GM12891 (cell line): ENCODE results near the gene LILRA6.
"Not testable (repeated sequence)": the region's sequence is repeated elsewhere in the genome, so short reads cannot be mapped to it uniquely, and the experiment has no call there.

Source experiments
- DNase-seq: peaks from one replicate; pipeline ENCODE4 v3.0.0; 2011; ENCODE audit warnings: low spot score; ENCODE audit not compliant: insufficient read length
- FAIRE-seq: peaks from 2 replicates; lab custom pipeline; 2011; peaks lifted over from hg19 to GRCh38; lab: Jason Lieb, UNC
- PAX5 ChIP-seq: IDR thresholded peaks from 2 replicates; pipeline ENCODE4 v1.6.1; 2011; ENCODE audit warnings: low read length, moderate library complexity, mild to moderate bottlenecking; ENCODE audit not compliant: insufficient read depth, severe bottlenecking
- POLR2A ChIP-seq: IDR thresholded peaks from 2 replicates; pipeline ENCODE4 v1.6.1; 2011; ENCODE audit warnings: low read depth, low read length, control low read depth
- POLR2AphosphoS5 ChIP-seq: IDR thresholded peaks from 2 replicates; pipeline ENCODE4 v1.6.1; 2011; ENCODE audit warnings: low read depth, low read length, control low read depth
- POU2F2 ChIP-seq: IDR thresholded peaks from 2 replicates; pipeline ENCODE4 v1.6.1; 2011; ENCODE audit warnings: low read depth, mild to moderate bottlenecking, control low read depth, low read length, moderate library complexity
- SPI1 ChIP-seq: IDR thresholded peaks from 2 replicates; pipeline ENCODE4 v1.6.1; 2011; ENCODE audit warnings: low read depth, low read length, control low read depth
- TAF1 ChIP-seq: IDR thresholded peaks from 2 replicates; pipeline ENCODE4 v1.6.1; 2011; ENCODE audit warnings: low read depth, low read length, control low read depth

LILRA6 gene

GRCh38 chr19:54275951-54276350 is 33.4 kb upstream of the LILRA6 start:
- DNase-seq = no peak
- no peak for TF ChIP-seq SPI1
- no peak for TF ChIP-seq PAX5
- no peak for TF ChIP-seq TAF1
- no peak for TF ChIP-seq POU2F2
- no peak for TF ChIP-seq POLR2AphosphoS5
- TF ChIP-seq POLR2A = no peak
- no peak for FAIRE-seq

DNA sequence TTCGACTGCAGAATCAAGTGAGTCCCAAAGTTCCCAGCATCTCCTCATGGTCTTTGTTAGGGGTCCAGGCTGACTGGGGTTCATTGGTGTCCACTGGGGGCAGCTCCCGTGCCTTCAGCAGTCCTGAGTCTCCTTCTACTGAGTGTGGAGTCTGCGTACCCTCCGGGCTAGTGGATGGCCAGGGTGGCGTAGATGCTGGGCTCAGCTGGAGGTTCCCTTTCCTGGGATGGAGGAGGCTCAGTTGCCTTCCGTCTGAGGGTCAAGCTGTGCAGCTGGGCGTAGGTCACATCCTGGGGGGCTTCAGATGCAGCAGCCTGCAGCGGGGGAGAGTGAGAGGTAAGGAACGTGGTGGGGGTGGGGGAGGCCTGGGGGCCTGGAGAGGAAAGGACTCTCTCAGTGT is 31.9 kb upstream of the LILRA6 start:
- not testable (repeated sequence) for FAIRE-seq, DNase-seq

DNA sequence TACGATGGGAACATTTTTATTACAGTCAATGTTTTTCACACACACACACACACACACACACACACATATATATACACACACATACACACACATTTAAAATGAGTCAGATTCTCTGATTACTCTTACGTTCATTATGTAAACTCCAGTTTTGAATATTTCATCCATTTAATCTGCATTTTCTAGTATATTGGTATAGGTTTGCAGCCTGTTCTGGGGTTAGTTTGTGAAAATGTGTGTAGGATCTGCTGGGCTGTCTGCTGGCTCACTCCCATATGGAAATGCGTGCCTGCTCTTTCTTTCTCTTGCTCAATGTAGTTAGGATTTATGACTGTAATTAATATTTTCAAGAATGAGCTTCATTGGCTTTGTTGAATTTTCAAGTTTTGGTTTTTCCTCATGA is 31.2 kb upstream of the LILRA6 start:
- no peak for TF ChIP-seq PAX5
- TF ChIP-seq SPI1 = no peak
- TF ChIP-seq POU2F2 = no peak
- no peak for TF ChIP-seq POLR2A
- no peak for TF ChIP-seq POLR2AphosphoS5
- no peak for TF ChIP-seq TAF1
- no peak for FAIRE-seq

GRCh38 chr19:54272181-54272580 is 29.6 kb upstream of the LILRA6 start:
- not testable (repeated sequence) for DNase-seq, FAIRE-seq

More for the DNA sequence above, 31.2 kb upstream of the LILRA6 start:
- DNase-seq = no peak

GRCh38 chr19:54271587-54271986 is 29.0 kb upstream of the LILRA6 start:
- FAIRE-seq, DNase-seq: not testable (repeated sequence)

DNA sequence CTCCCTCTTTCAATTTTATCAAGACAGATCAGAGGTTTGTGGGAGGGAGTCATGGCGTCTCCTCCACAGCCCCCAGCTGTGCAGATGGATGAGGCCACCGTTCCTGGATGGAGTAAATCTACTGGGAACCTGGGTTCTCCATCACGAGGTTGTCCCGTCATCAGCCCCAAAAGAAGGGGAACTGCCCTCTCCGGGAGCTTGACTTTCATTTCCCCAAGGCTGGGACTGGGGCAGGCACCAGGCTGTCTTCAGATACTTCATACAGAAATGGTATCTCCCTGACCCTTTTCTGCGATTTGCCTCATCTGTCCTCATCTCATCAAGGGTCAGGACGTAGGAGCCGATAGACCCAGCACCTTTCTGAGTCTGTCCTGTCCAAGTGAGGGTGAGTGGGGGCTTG is 28.5 kb upstream of the LILRA6 start:
- TF ChIP-seq PAX5 (no peak), POLR2AphosphoS5 (no peak), TAF1 (no peak), POU2F2 (no peak), SPI1 (no peak), POLR2A (no peak)
- FAIRE-seq (no peak), DNase-seq (no peak)

- DNase-seq = no peak
- no peak for FAIRE-seq
- TF ChIP-seq POLR2AphosphoS5 = no peak
- no peak for TF ChIP-seq PAX5
- no peak for TF ChIP-seq POLR2A
- TF ChIP-seq POU2F2 = no peak
- no peak for TF ChIP-seq SPI1
- TF ChIP-seq TAF1 = no peak
Observed at GRCh38 chr19:54268936-54269335, 26.3 kb upstream of the LILRA6 start.

- FAIRE-seq (peak; percentile 82), DNase-seq (no peak)
- TF ChIP-seq POLR2A = no peak
- no peak for TF ChIP-seq POLR2AphosphoS5
- no peak for TF ChIP-seq POU2F2
- TF ChIP-seq SPI1 = no peak
- no peak for TF ChIP-seq TAF1
- TF ChIP-seq PAX5 = no peak
Observed at GRCh38 chr19:54266133-54266532, 23.5 kb upstream of the LILRA6 start.

DNA sequence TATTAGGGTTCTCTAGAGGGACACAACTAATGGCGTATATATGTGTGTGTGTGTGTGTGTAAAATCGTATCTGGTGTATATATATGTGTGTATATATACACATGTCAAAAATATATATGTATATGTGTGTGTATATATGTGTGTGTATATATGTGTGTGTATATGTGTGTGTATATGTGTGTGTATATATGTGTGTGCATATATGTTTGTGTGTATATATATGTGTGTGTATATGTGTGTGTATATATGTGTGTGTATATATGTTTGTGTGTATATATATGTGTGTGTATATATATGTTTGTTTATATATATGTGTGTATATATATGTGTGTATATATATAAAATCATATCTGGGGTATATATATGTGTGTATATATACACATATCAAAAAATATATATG is 19.9 kb upstream of the LILRA6 start:
- DNase-seq (no peak), FAIRE-seq (no peak)
- TF ChIP-seq POLR2AphosphoS5 (no peak), POLR2A (no peak), PAX5 (no peak)

DNA sequence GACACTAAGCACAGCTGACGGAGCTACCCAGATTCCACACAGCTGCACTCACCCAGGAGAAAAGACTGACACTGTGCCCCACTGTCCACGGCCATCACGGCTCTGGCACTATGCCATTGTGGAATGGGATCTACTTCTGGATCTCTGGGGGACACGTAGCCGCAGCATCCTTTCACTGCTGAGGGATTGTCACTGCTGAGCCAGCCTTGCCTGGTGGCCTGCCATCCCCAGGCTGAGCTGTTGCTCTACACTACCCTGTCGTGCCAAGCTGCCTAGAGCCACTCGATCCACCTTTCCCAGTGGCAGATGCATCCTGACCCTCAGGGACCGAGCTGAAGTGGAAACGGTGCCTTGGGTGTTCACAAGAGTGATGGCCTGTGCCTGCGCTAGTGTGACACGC is 19.5 kb upstream of the LILRA6 start:
- FAIRE-seq (no peak), DNase-seq (no peak)
- TF ChIP-seq POU2F2 (no peak), SPI1 (no peak), TAF1 (no peak), POLR2A (no peak), PAX5 (no peak), POLR2AphosphoS5 (no peak)

- no peak for FAIRE-seq
- DNase-seq = no peak
- TF ChIP-seq POLR2AphosphoS5 = no peak
- no peak for TF ChIP-seq SPI1
- no peak for TF ChIP-seq POU2F2
- no peak for TF ChIP-seq TAF1
- TF ChIP-seq POLR2A = no peak
- TF ChIP-seq PAX5 = no peak
Observed at GRCh38 chr19:54257116-54257480, 14.5 kb upstream of the LILRA6 start, which contains the start of gene LILRB5. LILRB5 (minus strand) TSS chr19:54257273; CDS start chr19:54257193, 80 bp downstream.
